Upper lobe of left lung (tissue), 4 donors: ENCODE results near the gene COL10A1.

ENCODE experiments used
- CTCF ChIP-seq, 6 experiments: fragments of 450-650 bp in 4 of 6; fragments of 200-600 bp in 2 of 6; sonication (generic) in 2 of 6; IDR thresholded peaks; one replicate each; pipeline ENCODE4 v1.5.1; 2016 to 2019; ENCODE audit warnings: antibody characterized with exemption in 6 of 6
- POLR2AphosphoS5 ChIP-seq, 2 donors: sonication (generic); formaldehyde crosslinking; IDR thresholded peaks; one replicate each; pipeline ENCODE4 v1.5.1; 2017; ENCODE audit warnings: antibody characterized with exemption in 2 of 2

- TF ChIP-seq CTCF (IDR thresholded peaks at IDR 0.05): no peak
- no peak for TF ChIP-seq POLR2AphosphoS5 (IDR thresholded peaks at IDR 0.05)
These were observed 53.6 kb downstream of the COL10A1 start for GRCh38 chr6:116072368-116072767.
